Cardiac fibroblast (primary cell): ENCODE results near the gene TUBGCP6.

Experiments
- DNase-seq, 2 donors: peaks; one replicate each; pipeline versions ENCODE4 v3.0.0 to v3.0.0-alpha.2; 2010; ENCODE audit warnings: low read depth in 2 of 2
- H3K4me3 ChIP-seq, 2 donors: replicated peaks in 1 of 2; 1 replicate in 1 of 2; 2 replicates in 1 of 2; pipeline ENCODE4 v1.5.1; 2011; ENCODE audit warnings: low read depth in 2 of 2, low read length in 2 of 2, mild to moderate bottlenecking in 2 of 2, moderate library complexity in 1 of 2
- TF ChIP-seq, protein P1 (sequence below): IDR thresholded peaks from one replicate; pipeline ENCODE4 v1.5.1; 2011; ENCODE audit warnings: low read depth, mild to moderate bottlenecking, low read length, inconsistent platforms

The TUBGCP6 gene

GRCh38 chr22:50189849-50190181 is 55.0 kb downstream of the TUBGCP6 start:
- peak overlapping the region in 1 of 2 donors; percentile 38 for H3K4me3 ChIP-seq

DNA sequence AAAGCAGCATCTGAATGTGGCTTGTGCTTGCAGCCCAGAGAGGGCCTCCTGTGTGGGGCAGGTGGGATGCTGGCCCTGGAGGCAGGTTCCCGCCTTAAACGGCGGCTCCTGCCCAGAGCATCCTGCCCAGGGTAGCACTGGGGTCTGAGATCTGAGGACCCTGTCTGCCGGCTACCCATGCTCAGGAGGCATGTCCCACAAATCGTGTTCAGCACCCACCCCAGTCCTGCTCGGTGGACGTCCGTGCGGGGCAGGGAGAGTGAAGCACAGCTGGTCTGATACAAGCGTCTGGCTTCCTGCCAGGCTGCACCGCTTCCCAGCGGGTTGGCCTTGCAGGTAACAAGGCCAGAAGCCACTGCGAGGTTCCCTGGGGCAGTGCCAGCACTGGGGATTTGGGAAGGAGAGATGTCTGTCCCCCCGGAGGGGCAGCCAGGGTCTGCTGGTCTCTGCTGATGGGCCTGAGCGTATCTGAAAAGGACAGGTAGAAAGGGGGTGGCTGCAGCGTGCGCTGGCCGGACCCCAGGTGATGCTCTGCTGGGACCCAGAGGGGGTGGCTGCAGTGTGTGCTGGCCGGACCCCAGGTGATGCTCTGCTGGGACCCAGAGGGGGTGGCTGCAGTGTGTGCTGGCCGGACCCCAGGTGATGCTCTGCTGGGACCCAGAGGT is 55.5 kb downstream of the TUBGCP6 start:
- no peak for DNase-seq
- H3K4me3 ChIP-seq: no peak overlapping the region
- TF ChIP-seq, protein P1, sequence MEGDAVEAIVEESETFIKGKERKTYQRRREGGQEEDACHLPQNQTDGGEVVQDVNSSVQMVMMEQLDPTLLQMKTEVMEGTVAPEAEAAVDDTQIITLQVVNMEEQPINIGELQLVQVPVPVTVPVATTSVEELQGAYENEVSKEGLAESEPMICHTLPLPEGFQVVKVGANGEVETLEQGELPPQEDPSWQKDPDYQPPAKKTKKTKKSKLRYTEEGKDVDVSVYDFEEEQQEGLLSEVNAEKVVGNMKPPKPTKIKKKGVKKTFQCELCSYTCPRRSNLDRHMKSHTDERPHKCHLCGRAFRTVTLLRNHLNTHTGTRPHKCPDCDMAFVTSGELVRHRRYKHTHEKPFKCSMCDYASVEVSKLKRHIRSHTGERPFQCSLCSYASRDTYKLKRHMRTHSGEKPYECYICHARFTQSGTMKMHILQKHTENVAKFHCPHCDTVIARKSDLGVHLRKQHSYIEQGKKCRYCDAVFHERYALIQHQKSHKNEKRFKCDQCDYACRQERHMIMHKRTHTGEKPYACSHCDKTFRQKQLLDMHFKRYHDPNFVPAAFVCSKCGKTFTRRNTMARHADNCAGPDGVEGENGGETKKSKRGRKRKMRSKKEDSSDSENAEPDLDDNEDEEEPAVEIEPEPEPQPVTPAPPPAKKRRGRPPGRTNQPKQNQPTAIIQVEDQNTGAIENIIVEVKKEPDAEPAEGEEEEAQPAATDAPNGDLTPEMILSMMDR: no peak

More at GRCh38 chr22:50189849-50190181, 55.0 kb downstream of the TUBGCP6 start:
- TF ChIP-seq, protein P1: no peak
- DNase-seq: no peak

- no peak for DNase-seq
- no peak overlapping the region for H3K4me3 ChIP-seq
- TF ChIP-seq, protein P1: no peak
Observed at GRCh38 chr22:50188356-50188755, 56.5 kb downstream of the TUBGCP6 start.

DNA sequence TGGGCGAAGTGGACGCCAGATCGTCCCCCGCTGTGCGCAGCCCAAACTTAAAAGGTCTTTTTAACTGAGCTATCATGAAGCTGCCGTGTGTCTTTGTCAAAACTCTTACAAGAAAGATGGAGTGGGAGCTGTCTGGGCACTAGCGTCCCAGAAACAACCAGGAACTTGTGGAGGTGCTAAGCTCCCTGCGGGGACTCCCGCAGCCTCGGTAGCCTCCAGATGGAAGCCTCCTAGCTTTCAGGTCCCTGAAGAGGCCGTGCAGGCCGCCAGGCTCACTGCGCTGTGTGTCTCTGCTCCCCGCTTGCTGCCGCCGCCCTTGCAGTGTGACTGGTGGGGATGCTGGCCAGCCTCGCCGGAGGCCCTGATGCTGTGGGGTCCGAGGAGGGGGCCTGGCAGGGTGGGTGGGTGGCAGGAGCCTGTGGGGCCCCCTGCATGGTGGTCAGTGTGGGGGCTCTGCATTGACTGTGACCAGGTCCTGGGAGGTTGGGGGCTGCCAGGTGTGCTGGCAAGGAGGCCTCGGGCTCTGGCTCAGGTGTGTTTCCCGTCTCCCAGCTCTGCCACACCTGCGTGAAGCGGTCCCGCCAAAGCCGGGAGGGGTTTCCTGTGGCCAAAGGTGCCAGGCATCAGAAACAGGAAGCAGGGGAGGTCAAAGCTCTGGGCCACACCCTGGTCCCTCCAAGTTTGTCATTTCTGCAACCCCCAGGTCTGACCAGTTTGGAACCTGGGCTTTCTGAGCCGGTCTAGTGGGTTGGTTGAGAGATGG is 57.9 kb downstream of the TUBGCP6 start:
- TF ChIP-seq, protein P1: no peak
- peak; percentile 29 to 35 for DNase-seq
- H3K4me3 ChIP-seq: peak overlapping the region; percentile 70 to 72

- H3K4me3 ChIP-seq: peak overlapping the region; percentile 70 to 72
- TF ChIP-seq, protein P1: no peak
- DNase-seq: no peak
Observed at GRCh38 chr22:50186181-50186714, 58.6 kb downstream of the TUBGCP6 start.

DNA sequence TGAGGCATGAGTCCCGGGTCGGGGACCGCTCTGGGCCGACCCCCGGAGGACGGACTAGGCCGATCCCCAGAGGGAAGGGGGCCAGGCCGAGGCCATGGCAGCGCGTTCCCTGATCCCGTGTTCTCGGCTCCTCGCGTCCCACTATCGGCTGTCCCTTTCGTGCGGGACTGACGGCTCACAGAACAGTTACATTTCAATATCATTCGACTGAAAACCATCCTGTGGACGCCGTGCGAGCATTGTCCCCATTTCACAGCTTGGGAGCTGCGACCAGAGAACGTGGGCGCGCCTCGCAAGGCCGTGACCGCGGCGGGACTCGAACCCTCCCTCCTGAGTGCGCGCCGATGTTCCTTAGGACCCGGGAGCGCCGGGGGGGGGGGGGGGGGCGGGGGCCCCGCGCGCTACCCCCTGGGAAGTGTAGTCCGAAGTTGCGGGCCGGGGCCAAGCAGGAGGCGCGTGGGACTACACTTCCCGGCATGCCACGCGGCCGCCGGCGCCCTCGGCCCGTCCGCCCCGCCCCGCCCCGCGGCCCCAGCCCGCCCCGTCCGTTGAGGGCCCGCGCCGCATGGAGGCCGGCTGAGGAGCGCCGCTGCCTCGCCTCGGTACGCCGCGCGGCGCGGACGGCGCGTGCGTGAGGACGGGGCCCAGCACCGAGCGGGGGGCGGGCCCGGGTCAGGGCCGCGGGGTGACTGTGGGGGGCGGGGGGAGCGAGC is 59.3 kb downstream of the TUBGCP6 start, which contains the start of gene TRABD:
Gene TRABD (plus strand): TSS at position 539 of the 713 bp plus-strand sequence. CDS start 7,148 bp downstream, outside the sequence.
- peak; percentile 86 to 93 for DNase-seq
- TF ChIP-seq, protein P1: no peak

More for the DNA sequence above, 59.3 kb downstream of the TUBGCP6 start, which contains the start of gene TRABD:
- peak within 1 kb of the TSS; percentile 70 to 72 for H3K4me3 ChIP-seq
